Stimulated activated effector memory CD8-positive, alpha-beta T cell treated with anti-CD3 and anti-CD28 coated beads, Interleukin-12 subunit alpha, Interleukin-12 subunit beta, amount 100 ng/mL, for 72 hours (primary cell): ENCODE measurements around the gene SETX.

Source experiments
- ATAC-seq: fragments of 150-1000 bp; cut with Tn5 transposase; 2 replicates; pipeline ENCODE4 v1.10.0; 2021
- DNase-seq, 2 donors: peaks; one replicate each; pipeline ENCODE4 v3.0.0; 2021 to 2022; ENCODE audit warnings: low spot score in 2 of 2
- H3K27ac Mint-ChIP-seq: one replicate; pipeline ENCODE4 v1.8.0; 2022; ENCODE audit warnings: mild to moderate bottlenecking, mixed read lengths
- H3K36me3 Mint-ChIP-seq: one replicate; pipeline ENCODE4 v1.8.0; 2022; ENCODE audit warnings: mild to moderate bottlenecking, mixed read lengths
- H3K4me1 Mint-ChIP-seq: one replicate; pipeline ENCODE4 v1.8.0; 2022; ENCODE audit warnings: mixed read lengths
- H3K4me3 Mint-ChIP-seq: one replicate; pipeline ENCODE4 v1.8.0; 2022; ENCODE audit warnings: mild to moderate bottlenecking, mixed read lengths
- H3K9me3 Mint-ChIP-seq: one replicate; pipeline ENCODE4 v1.8.0; 2022; ENCODE audit warnings: mixed read lengths

Gene SETX

GRCh38 chr9:132370592-132370991 is 15.8 kb upstream of the SETX start:
- H3K27ac Mint-ChIP-seq, result no peak overlapping the region
- H3K36me3 Mint-ChIP-seq, result no peaks in the 10 kb centered on the region
- H3K4me1 Mint-ChIP-seq, result peaks cover 14% of the 10 kb centered on the region

GRCh38 chr9:132369421-132369820 is 14.6 kb upstream of the SETX start:
- H3K9me3 Mint-ChIP-seq, result no peaks in the 10 kb centered on the region
- no peaks in the 10 kb centered on the region for H3K36me3 Mint-ChIP-seq
- no peak overlapping the region for H3K4me3 Mint-ChIP-seq
- H3K27ac Mint-ChIP-seq, result peak overlapping the region; percentile 39
- no peak for DNase-seq
- ATAC-seq, result no peak
- peaks cover 14% of the 10 kb centered on the region for H3K4me1 Mint-ChIP-seq

More at GRCh38 chr9:132370592-132370991, 15.8 kb upstream of the SETX start:
- Mint-ChIP-seq H3K9me3 (no peaks in the 10 kb centered on the region), H3K4me3 (no peak overlapping the region)
- DNase-seq, result no peak
- ATAC-seq, result no peak

- H3K9me3 Mint-ChIP-seq, result no peaks in the 10 kb centered on the region
- no peak for DNase-seq
- no peak for ATAC-seq
- H3K27ac Mint-ChIP-seq, result no peak overlapping the region
- peaks cover 8% of the 10 kb centered on the region for H3K4me1 Mint-ChIP-seq
- no peak overlapping the region for H3K4me3 Mint-ChIP-seq
- H3K36me3 Mint-ChIP-seq, result no peaks in the 10 kb centered on the region
Observed at GRCh38 chr9:132367613-132368313, 13.0 kb upstream of the SETX start.

- Mint-ChIP-seq H3K4me1 (no peaks in the 10 kb centered on the region), H3K4me3 (no peak overlapping the region), H3K9me3 (no peaks in the 10 kb centered on the region), H3K27ac (no peak overlapping the region), H3K36me3 (no peaks in the 10 kb centered on the region)
- ATAC-seq, result no peak
- DNase-seq, result no peak
Observed at GRCh38 chr9:132366481-132366880, 11.7 kb upstream of the SETX start.

- Mint-ChIP-seq H3K4me3 (no peak overlapping the region), H3K36me3 (no peaks in the 10 kb centered on the region)
- no peak for ATAC-seq
Observed at GRCh38 chr9:132365986-132366385, 11.2 kb upstream of the SETX start.

GRCh38 chr9:132364068-132364467 is 9.3 kb upstream of the SETX start:
- H3K4me1 Mint-ChIP-seq, result no peaks in the 10 kb centered on the region
- DNase-seq (no peak), ATAC-seq (no peak)
- H3K4me3 Mint-ChIP-seq, result no peak overlapping the region
- no peak overlapping the region for H3K27ac Mint-ChIP-seq
- H3K36me3 Mint-ChIP-seq, result no peaks in the 10 kb centered on the region
- no peaks in the 10 kb centered on the region for H3K9me3 Mint-ChIP-seq

More at GRCh38 chr9:132365986-132366385, 11.2 kb upstream of the SETX start:
- H3K9me3 Mint-ChIP-seq, result no peaks in the 10 kb centered on the region
- DNase-seq, result no peak
- H3K4me1 Mint-ChIP-seq, result no peaks in the 10 kb centered on the region
- no peak overlapping the region for H3K27ac Mint-ChIP-seq

GRCh38 chr9:132357764-132358163 is 3.0 kb upstream of the SETX start:
- Mint-ChIP-seq H3K27ac (no peak overlapping the region), H3K9me3 (no peaks in the 10 kb centered on the region), H3K4me1 (peaks cover 13% of the 10 kb centered on the region), H3K4me3 (no peak overlapping the region), H3K36me3 (peaks cover 25% of the 10 kb centered on the region)
- ATAC-seq, result no peak
- no peak for DNase-seq

GRCh38 chr9:132356324-132356924 is 1.6 kb upstream of the SETX start:
- Mint-ChIP-seq H3K9me3 (no peaks in the 10 kb centered on the region), H3K4me3 (no peak overlapping the region), H3K36me3 (peaks cover 38% of the 10 kb centered on the region), H3K27ac (no peak overlapping the region), H3K4me1 (peaks cover 26% of the 10 kb centered on the region)
- no peak for ATAC-seq
- DNase-seq, result no peak

- H3K4me1 Mint-ChIP-seq, result peaks cover 48% of the 10 kb centered on the region
- H3K4me3 Mint-ChIP-seq, result peak overlapping the region; percentile 90
- peaks cover 87% of the 10 kb centered on the region for H3K36me3 Mint-ChIP-seq
- DNase-seq (no peak), ATAC-seq (no peak)
- peak overlapping the region; percentile 97 for H3K27ac Mint-ChIP-seq
- no peaks in the 10 kb centered on the region for H3K9me3 Mint-ChIP-seq
Observed at GRCh38 chr9:132351404-132352045, 3.3 kb downstream of the SETX start.

- DNase-seq, result no peak
- Mint-ChIP-seq H3K4me1 (peaks cover 48% of the 10 kb centered on the region), H3K4me3 (peak overlapping the region; percentile 90), H3K36me3 (peaks cover 94% of the 10 kb centered on the region), H3K27ac (peak overlapping the region; percentile 70), H3K9me3 (no peaks in the 10 kb centered on the region)
- ATAC-seq, result no peak
Observed at GRCh38 chr9:132350861-132351315, 3.9 kb downstream of the SETX start.

GRCh38 chr9:132348676-132349075 is 6.1 kb downstream of the SETX start:
- Mint-ChIP-seq H3K36me3 (peaks cover 100% of the 10 kb centered on the region), H3K27ac (peak overlapping the region; percentile 70), H3K9me3 (no peaks in the 10 kb centered on the region), H3K4me1 (peaks cover 44% of the 10 kb centered on the region), H3K4me3 (no peak overlapping the region)
- DNase-seq (no peak), ATAC-seq (no peak)

GRCh38 chr9:132346177-132346576 is 8.6 kb downstream of the SETX start:
- H3K27ac Mint-ChIP-seq, result no peak overlapping the region
- ATAC-seq (no peak), DNase-seq (no peak)
- H3K36me3 Mint-ChIP-seq, result peaks cover 100% of the 10 kb centered on the region
- H3K4me3 Mint-ChIP-seq, result no peak overlapping the region
- H3K9me3 Mint-ChIP-seq, result no peaks in the 10 kb centered on the region
- peaks cover 19% of the 10 kb centered on the region for H3K4me1 Mint-ChIP-seq

- Mint-ChIP-seq H3K9me3 (no peaks in the 10 kb centered on the region), H3K4me3 (no peak overlapping the region), H3K27ac (peak overlapping the region; percentile 64), H3K36me3 (peaks cover 100% of the 10 kb centered on the region), H3K4me1 (peaks cover 10% of the 10 kb centered on the region)
- ATAC-seq (no peak), DNase-seq (no peak)
Observed at GRCh38 chr9:132341177-132341840, 13.5 kb downstream of the SETX start.

GRCh38 chr9:132334364-132334763 is 20.4 kb downstream of the SETX start:
- no peaks in the 10 kb centered on the region for H3K9me3 Mint-ChIP-seq
- peaks cover 20% of the 10 kb centered on the region for H3K4me1 Mint-ChIP-seq
- DNase-seq (no peak), ATAC-seq (no peak)
- H3K4me3 Mint-ChIP-seq, result no peak overlapping the region
- H3K36me3 Mint-ChIP-seq, result peaks cover 100% of the 10 kb centered on the region
- H3K27ac Mint-ChIP-seq, result no peak overlapping the region

GRCh38 chr9:132333556-132333955 is 21.2 kb downstream of the SETX start:
- Mint-ChIP-seq H3K27ac (no peak overlapping the region), H3K4me1 (peaks cover 23% of the 10 kb centered on the region), H3K9me3 (no peaks in the 10 kb centered on the region), H3K36me3 (peaks cover 100% of the 10 kb centered on the region), H3K4me3 (no peak overlapping the region)
- ATAC-seq, result no peak
- no peak for DNase-seq
